GM15510 (cell line): Measurements from ENCODE around the gene HBG2.

Experiments used
- POLR2A ChIP-seq: IDR thresholded peaks from 3 replicates; pipeline ENCODE4 v1.6.1; 2011; ENCODE audit warnings: borderline replicate concordance; ENCODE audit not compliant: insufficient read length; ENCODE audit errors: extremely low read depth

Gene HBG2

DNA sequence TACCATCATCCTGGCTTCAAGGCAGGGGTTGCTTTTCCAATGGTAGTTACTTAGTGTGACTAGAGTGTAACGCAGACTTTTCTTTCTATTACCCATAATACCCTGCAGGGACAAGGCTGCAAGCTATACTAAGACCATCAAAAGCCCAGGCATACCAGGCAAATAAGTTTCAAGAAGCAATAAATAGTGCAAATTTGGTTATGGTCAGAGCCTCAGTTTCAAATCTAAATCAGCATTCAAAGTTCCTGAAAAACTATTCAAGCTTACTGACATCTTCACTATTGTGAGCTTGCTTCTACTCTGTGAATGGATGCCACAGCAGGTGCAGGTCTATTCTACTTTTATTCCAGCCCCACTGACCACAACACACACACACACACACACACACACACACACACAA lies 25.2 kb downstream of the HBG2 start:
- TF ChIP-seq POLR2A, result no peak

DNA sequence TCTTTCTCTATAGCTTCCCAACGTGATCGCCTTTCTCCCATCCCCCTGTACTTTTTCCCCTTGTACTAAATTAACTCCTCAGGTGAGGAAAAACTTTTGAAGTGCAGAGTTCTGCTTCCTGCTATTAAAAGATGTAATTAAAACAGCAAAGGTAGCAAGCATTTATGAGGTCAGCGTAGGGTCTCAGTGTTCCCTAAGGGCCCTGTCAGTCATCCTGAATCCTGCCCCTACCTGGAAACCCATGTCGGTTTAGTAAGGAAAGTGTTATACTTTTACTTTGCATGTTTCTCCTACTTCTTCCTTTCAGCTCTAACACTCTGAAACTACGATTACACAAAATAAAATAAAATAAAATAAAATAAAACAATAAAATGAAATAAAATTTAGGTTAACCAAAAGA lies 26.5 kb downstream of the HBG2 start:
- TF ChIP-seq POLR2A, result no peak

DNA sequence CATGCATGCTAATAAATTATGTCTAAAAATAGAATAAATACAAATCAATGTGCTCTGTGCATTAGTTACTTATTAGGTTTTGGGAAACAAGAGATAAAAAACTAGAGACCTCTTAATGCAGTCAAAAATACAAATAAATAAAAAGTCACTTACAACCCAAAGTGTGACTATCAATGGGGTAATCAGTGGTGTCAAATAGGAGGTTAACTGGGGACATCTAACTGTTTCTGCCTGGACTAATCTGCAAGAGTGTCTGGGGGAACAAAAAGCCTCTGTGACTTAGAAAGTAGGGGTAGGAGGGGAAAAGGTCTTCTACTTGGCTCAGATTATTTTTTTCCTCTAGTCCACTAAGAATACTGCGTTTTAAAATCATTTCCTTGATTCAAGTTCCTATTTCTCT lies 26.9 kb downstream of the HBG2 start:
- no peak for TF ChIP-seq POLR2A

DNA sequence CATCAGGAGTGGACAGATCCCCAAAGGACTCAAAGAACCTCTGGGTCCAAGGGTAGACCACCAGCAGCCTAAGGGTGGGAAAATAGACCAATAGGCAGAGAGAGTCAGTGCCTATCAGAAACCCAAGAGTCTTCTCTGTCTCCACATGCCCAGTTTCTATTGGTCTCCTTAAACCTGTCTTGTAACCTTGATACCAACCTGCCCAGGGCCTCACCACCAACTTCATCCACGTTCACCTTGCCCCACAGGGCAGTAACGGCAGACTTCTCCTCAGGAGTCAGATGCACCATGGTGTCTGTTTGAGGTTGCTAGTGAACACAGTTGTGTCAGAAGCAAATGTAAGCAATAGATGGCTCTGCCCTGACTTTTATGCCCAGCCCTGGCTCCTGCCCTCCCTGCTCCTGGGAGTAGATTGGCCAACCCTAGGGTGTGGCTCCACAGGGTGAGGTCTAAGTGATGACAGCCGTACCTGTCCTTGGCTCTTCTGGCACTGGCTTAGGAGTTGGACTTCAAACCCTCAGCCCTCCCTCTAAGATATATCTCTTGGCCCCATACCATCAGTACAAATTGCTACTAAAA lies 27.8 kb downstream of the HBG2 start, which contains the start of gene HBB:
TSS of gene HBB (minus strand) at position 340 of the 579 bp plus-strand sequence. CDS start at position 290, 50 bp downstream.
- TF ChIP-seq POLR2A, result no peak

DNA sequence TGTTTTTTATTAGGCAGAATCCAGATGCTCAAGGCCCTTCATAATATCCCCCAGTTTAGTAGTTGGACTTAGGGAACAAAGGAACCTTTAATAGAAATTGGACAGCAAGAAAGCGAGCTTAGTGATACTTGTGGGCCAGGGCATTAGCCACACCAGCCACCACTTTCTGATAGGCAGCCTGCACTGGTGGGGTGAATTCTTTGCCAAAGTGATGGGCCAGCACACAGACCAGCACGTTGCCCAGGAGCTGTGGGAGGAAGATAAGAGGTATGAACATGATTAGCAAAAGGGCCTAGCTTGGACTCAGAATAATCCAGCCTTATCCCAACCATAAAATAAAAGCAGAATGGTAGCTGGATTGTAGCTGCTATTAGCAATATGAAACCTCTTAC lies 29.1 kb downstream of the HBG2 start:
- no peak for TF ChIP-seq POLR2A

DNA sequence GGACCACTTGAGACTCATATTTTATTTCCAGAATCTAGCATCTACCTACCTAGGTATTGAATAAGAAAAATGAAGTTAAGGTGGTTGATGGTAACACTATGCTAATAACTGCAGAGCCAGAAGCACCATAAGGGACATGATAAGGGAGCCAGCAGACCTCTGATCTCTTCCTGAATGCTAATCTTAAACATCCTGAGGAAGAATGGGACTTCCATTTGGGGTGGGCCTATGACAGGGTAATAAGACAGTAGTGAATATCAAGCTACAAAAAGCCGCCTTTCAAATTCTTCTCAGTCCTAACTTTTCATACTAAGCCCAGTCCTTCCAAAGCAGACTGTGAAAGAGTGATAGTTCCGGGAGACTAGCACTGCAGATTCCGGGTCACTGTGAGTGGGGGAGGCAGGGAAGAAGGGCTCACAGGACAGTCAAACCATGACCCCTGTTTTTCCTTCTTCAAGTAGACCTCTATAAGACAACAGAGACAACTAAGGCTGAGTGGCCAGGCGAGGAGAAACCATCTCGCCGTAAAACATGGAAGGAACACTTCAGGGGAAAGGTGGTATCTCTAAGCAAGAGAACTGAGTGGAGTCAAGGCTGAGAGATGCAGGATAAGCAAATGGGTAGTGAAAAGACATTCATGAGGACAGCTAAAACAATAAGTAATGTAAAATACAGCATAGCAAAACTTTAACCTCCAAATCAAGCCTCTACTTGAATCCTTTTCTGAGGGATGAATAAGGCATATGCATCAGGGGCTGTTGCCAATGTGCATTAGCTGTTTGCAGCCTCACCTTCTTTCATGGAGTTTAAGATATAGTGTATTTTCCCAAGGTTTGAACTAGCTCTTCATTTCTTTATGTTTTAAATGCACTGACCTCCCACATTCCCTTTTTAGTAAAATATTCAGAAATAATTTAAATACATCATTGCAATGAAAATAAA lies 29.8 kb downstream of the HBG2 start:
- TF ChIP-seq POLR2A, result no peak

DNA sequence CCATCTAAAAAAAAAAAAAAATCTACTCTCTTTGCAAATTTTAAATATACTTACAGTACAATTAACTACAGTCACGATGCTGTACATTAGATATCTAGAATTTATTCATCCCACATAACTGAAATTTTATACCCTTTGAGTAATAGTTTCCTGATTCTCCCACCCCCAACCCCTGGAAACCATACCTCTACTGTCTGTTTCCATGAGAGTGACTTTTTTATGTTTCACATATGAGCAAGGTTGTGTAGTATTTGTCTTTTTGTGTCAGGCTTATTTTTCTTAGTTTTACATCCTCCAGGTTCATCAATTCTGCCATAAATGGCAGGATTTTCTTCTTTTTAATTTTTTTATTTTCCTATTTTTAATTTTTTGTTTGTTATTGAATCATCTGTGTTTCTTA lies 30.9 kb downstream of the HBG2 start:
- TF ChIP-seq POLR2A, result no peak

DNA sequence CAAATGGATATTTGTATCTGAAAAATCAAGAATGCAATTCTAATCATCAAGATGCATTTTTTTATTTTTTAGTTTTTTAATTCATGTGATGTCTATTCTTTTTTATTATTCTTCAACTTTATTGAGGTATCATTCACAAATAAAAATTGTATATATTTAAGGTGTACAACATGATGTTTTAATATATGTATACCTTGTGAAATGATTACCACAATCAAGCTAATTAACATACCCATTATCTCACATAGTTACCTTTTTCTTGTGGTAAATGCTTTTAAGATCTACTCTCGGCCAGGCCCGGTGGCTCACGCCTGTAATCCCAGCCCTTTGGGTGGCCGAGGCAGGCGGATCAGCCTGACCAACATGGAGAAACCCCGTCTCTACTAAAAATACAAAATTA lies 31.4 kb downstream of the HBG2 start:
- TF ChIP-seq POLR2A, result no peak

DNA sequence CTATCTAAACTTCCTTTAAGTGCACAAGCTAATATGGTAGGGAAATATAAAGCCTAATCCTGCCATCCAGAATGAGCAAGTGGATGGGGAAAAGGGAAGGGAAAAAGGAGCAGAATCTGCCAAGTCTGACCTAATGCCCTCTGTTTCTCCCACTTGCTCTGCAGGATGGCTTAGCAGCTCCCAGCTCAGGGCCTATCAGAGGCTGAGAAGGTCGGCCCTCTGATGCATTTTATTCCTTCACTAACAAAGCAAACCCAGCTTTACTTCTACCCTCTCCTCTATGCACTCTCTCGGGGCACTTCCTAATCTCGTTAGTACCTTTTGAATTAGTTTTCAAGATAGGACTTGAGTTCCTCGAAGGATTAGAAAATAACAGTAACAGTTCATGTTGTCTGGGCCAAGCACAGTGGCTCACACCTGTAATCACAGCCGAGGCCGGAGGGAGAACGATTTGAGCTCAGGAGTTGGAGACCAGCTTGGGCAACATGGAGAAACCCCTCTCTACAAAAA lies 44.1 kb downstream of the HBG2 start:
- TF ChIP-seq POLR2A, result no peak

DNA sequence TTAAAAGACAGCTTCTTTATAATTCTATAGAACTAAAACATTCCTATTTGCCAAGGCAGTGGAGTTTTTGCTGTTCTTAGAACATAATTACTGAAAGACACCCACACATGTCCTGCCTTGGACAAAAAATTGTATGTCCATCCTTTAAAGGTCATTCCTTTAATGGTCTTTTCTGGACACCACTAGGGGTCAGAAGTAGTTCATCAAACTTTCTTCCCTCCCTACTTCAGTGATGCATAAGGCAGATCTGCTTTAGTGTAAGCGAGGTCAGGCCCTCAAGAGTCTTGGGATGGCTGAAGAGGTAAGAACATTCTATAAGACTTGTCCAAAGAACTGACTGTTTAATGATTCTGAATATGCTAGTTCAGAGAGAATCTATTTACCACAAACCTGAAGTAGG lies 49.8 kb downstream of the HBG2 start:
- no peak for TF ChIP-seq POLR2A

DNA sequence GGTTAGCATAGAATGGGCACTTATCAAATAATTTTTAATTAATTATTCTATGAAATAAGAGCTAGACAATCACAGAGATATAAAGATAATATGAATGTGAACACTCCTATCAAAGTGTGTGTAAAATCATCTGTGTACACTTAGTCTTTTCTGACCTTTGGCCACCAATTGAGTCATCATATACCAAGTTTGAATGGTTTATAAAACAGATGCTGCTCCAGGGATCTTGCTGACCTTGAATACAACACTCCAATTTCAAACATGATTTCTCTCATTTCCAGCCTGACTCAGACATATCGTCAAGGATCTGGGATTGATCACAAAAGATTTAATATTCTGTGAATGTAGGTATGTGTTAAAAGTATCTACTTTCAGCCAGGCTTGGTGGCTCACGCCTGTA lies 51.2 kb downstream of the HBG2 start:
- TF ChIP-seq POLR2A, result no peak
